ENCODE results near the gene WDR70.
"Not testable (repeated sequence)": the region's sequence is repeated elsewhere in the genome, so short reads cannot be mapped to it uniquely, and the experiment has no call there.

Gene WDR70

GRCh38 chr5:37400501-37400900, 21.4 kb downstream of the WDR70 start:
- no peak overlapping the region for H3K27ac ChIP-seq (ENCODE audit: low read depth in 2 of 2, low read length in 2 of 2)
- no peak overlapping the region for H3K4me3 ChIP-seq (ENCODE audit: low read length in 2 of 2)
- no peak overlapping the region for H3K9ac ChIP-seq (ENCODE audit: low read depth in 1 of 2, low read length in 2 of 2)
- H3K36me3 ChIP-seq (ENCODE audit: control insufficient read depth in 2 of 2, insufficient read depth in 2 of 2, low read length in 2 of 2), result peaks cover 9 to 10% of the 10 kb centered on the region in 2 donors
- no peaks in the 10 kb centered on the region for H3K4me1 ChIP-seq (ENCODE audit: control insufficient read depth in 2 of 2, insufficient read depth in 2 of 2, low read length in 2 of 2)
- no peaks in the 10 kb centered on the region for H3K27me3 ChIP-seq (ENCODE audit: control insufficient read depth in 2 of 2, insufficient read depth in 2 of 2, low read length in 2 of 2)
- H3K9me3 ChIP-seq (ENCODE audit: control insufficient read depth in 2 of 2, low read length in 2 of 2), result no peaks in the 10 kb centered on the region

- Histone ChIP-seq H3K27ac (ENCODE audit: low read depth in 2 of 2, low read length in 2 of 2) (no peak overlapping the region), H3K9ac (ENCODE audit: low read depth in 1 of 2, low read length in 2 of 2) (no peak overlapping the region), H3K4me3 (ENCODE audit: low read length in 2 of 2) (no peak overlapping the region), H3K27me3 (ENCODE audit: control insufficient read depth in 2 of 2, insufficient read depth in 2 of 2, low read length in 2 of 2) (no peaks in the 10 kb centered on the region), H3K4me1 (ENCODE audit: control insufficient read depth in 2 of 2, insufficient read depth in 2 of 2, low read length in 2 of 2) (no peaks in the 10 kb centered on the region), H3K9me3 (ENCODE audit: control insufficient read depth in 2 of 2, low read length in 2 of 2) (no peaks in the 10 kb centered on the region), H3K36me3 (ENCODE audit: control insufficient read depth in 2 of 2, insufficient read depth in 2 of 2, low read length in 2 of 2) (peaks cover 0 to 4% of the 10 kb centered on the region in 2 donors)
These were observed 33.4 kb downstream of the WDR70 start for GRCh38 chr5:37412515-37412914.

GRCh38 chr5:37415456-37415855, 36.3 kb downstream of the WDR70 start:
- H3K4me1 ChIP-seq (ENCODE audit: control insufficient read depth in 2 of 2, insufficient read depth in 2 of 2, low read length in 2 of 2); H3K4me3 ChIP-seq (ENCODE audit: low read length in 2 of 2); H3K27ac ChIP-seq (ENCODE audit: low read depth in 2 of 2, low read length in 2 of 2); H3K27me3 ChIP-seq (ENCODE audit: control insufficient read depth in 2 of 2, insufficient read depth in 2 of 2, low read length in 2 of 2); H3K36me3 ChIP-seq (ENCODE audit: control insufficient read depth in 2 of 2, insufficient read depth in 2 of 2, low read length in 2 of 2); H3K9ac ChIP-seq (ENCODE audit: low read depth in 1 of 2, low read length in 2 of 2); H3K9me3 ChIP-seq (ENCODE audit: control insufficient read depth in 2 of 2, low read length in 2 of 2): not testable (repeated sequence)

- H3K27ac ChIP-seq (ENCODE audit: low read depth in 2 of 2, low read length in 2 of 2), result no peak overlapping the region
- no peaks in the 10 kb centered on the region for H3K9me3 ChIP-seq (ENCODE audit: control insufficient read depth in 2 of 2, low read length in 2 of 2)
- H3K36me3 ChIP-seq (ENCODE audit: control insufficient read depth in 2 of 2, insufficient read depth in 2 of 2, low read length in 2 of 2), result peaks cover 0 to 6% of the 10 kb centered on the region in 2 donors
These were observed 38.2 kb downstream of the WDR70 start for GRCh38 chr5:37417347-37417746.

GRCh38 chr5:37424441-37424840, 45.3 kb downstream of the WDR70 start:
- H3K27ac ChIP-seq (ENCODE audit: low read depth in 2 of 2, low read length in 2 of 2), result no peak overlapping the region
- H3K4me1 ChIP-seq (ENCODE audit: control insufficient read depth in 2 of 2, insufficient read depth in 2 of 2, low read length in 2 of 2), result no peaks in the 10 kb centered on the region
- H3K36me3 ChIP-seq (ENCODE audit: control insufficient read depth in 2 of 2, insufficient read depth in 2 of 2, low read length in 2 of 2), result peaks cover 4 to 10% of the 10 kb centered on the region in 2 donors
- H3K9ac ChIP-seq (ENCODE audit: low read depth in 1 of 2, low read length in 2 of 2), result no peak overlapping the region
- no peaks in the 10 kb centered on the region for H3K27me3 ChIP-seq (ENCODE audit: control insufficient read depth in 2 of 2, insufficient read depth in 2 of 2, low read length in 2 of 2)
- H3K4me3 ChIP-seq (ENCODE audit: low read length in 2 of 2), result no peak overlapping the region
- H3K9me3 ChIP-seq (ENCODE audit: control insufficient read depth in 2 of 2, low read length in 2 of 2), result no peaks in the 10 kb centered on the region

More at GRCh38 chr5:37417347-37417746, 38.2 kb downstream of the WDR70 start:
- Histone ChIP-seq H3K27me3 (ENCODE audit: control insufficient read depth in 2 of 2, insufficient read depth in 2 of 2, low read length in 2 of 2) (no peaks in the 10 kb centered on the region), H3K4me3 (ENCODE audit: low read length in 2 of 2) (no peak overlapping the region), H3K9ac (ENCODE audit: low read depth in 1 of 2, low read length in 2 of 2) (no peak overlapping the region), H3K4me1 (ENCODE audit: control insufficient read depth in 2 of 2, insufficient read depth in 2 of 2, low read length in 2 of 2) (no peaks in the 10 kb centered on the region)

GRCh38 chr5:37428044-37428443, 48.9 kb downstream of the WDR70 start:
- Histone ChIP-seq H3K27me3 (ENCODE audit: control insufficient read depth in 2 of 2, insufficient read depth in 2 of 2, low read length in 2 of 2) (no peaks in the 10 kb centered on the region), H3K27ac (ENCODE audit: low read depth in 2 of 2, low read length in 2 of 2) (no peak overlapping the region), H3K9ac (ENCODE audit: low read depth in 1 of 2, low read length in 2 of 2) (no peak overlapping the region), H3K36me3 (ENCODE audit: control insufficient read depth in 2 of 2, insufficient read depth in 2 of 2, low read length in 2 of 2) (peaks cover 0 to 10% of the 10 kb centered on the region in 2 donors), H3K4me3 (ENCODE audit: low read length in 2 of 2) (no peak overlapping the region), H3K9me3 (ENCODE audit: control insufficient read depth in 2 of 2, low read length in 2 of 2) (no peaks in the 10 kb centered on the region), H3K4me1 (ENCODE audit: control insufficient read depth in 2 of 2, insufficient read depth in 2 of 2, low read length in 2 of 2) (no peaks in the 10 kb centered on the region)

GRCh38 chr5:37435261-37435660, 56.1 kb downstream of the WDR70 start:
- Histone ChIP-seq H3K9me3 (ENCODE audit: control insufficient read depth in 2 of 2, low read length in 2 of 2) (no peaks in the 10 kb centered on the region), H3K36me3 (ENCODE audit: control insufficient read depth in 2 of 2, insufficient read depth in 2 of 2, low read length in 2 of 2) (no peaks in the 10 kb centered on the region), H3K4me3 (ENCODE audit: low read length in 2 of 2) (no peak overlapping the region), H3K27ac (ENCODE audit: low read depth in 2 of 2, low read length in 2 of 2) (no peak overlapping the region), H3K9ac (ENCODE audit: low read depth in 1 of 2, low read length in 2 of 2) (no peak overlapping the region), H3K4me1 (ENCODE audit: control insufficient read depth in 2 of 2, insufficient read depth in 2 of 2, low read length in 2 of 2) (no peaks in the 10 kb centered on the region), H3K27me3 (ENCODE audit: control insufficient read depth in 2 of 2, insufficient read depth in 2 of 2, low read length in 2 of 2) (no peaks in the 10 kb centered on the region)

- Histone ChIP-seq H3K27me3 (ENCODE audit: control insufficient read depth in 2 of 2, insufficient read depth in 2 of 2, low read length in 2 of 2) (no peaks in the 10 kb centered on the region), H3K36me3 (ENCODE audit: control insufficient read depth in 2 of 2, insufficient read depth in 2 of 2, low read length in 2 of 2) (no peaks in the 10 kb centered on the region), H3K4me1 (ENCODE audit: control insufficient read depth in 2 of 2, insufficient read depth in 2 of 2, low read length in 2 of 2) (no peaks in the 10 kb centered on the region), H3K4me3 (ENCODE audit: low read length in 2 of 2) (no peak overlapping the region), H3K9me3 (ENCODE audit: control insufficient read depth in 2 of 2, low read length in 2 of 2) (no peaks in the 10 kb centered on the region), H3K9ac (ENCODE audit: low read depth in 1 of 2, low read length in 2 of 2) (no peak overlapping the region), H3K27ac (ENCODE audit: low read depth in 2 of 2, low read length in 2 of 2) (no peak overlapping the region)
These were observed 57.2 kb downstream of the WDR70 start for GRCh38 chr5:37436146-37436934.

GRCh38 chr5:37437711-37438110, 58.6 kb downstream of the WDR70 start:
- Histone ChIP-seq H3K27me3 (ENCODE audit: control insufficient read depth in 2 of 2, insufficient read depth in 2 of 2, low read length in 2 of 2) (no peaks in the 10 kb centered on the region), H3K9ac (ENCODE audit: low read depth in 1 of 2, low read length in 2 of 2) (no peak overlapping the region), H3K27ac (ENCODE audit: low read depth in 2 of 2, low read length in 2 of 2) (no peak overlapping the region), H3K4me3 (ENCODE audit: low read length in 2 of 2) (no peak overlapping the region), H3K9me3 (ENCODE audit: control insufficient read depth in 2 of 2, low read length in 2 of 2) (no peaks in the 10 kb centered on the region), H3K36me3 (ENCODE audit: control insufficient read depth in 2 of 2, insufficient read depth in 2 of 2, low read length in 2 of 2) (no peaks in the 10 kb centered on the region), H3K4me1 (ENCODE audit: control insufficient read depth in 2 of 2, insufficient read depth in 2 of 2, low read length in 2 of 2) (no peaks in the 10 kb centered on the region)

GRCh38 chr5:37445783-37446182, 66.7 kb downstream of the WDR70 start:
- H3K36me3 ChIP-seq (ENCODE audit: control insufficient read depth in 2 of 2, insufficient read depth in 2 of 2, low read length in 2 of 2); H3K9ac ChIP-seq (ENCODE audit: low read depth in 1 of 2, low read length in 2 of 2); H3K4me1 ChIP-seq (ENCODE audit: control insufficient read depth in 2 of 2, insufficient read depth in 2 of 2, low read length in 2 of 2); H3K4me3 ChIP-seq (ENCODE audit: low read length in 2 of 2); H3K9me3 ChIP-seq (ENCODE audit: control insufficient read depth in 2 of 2, low read length in 2 of 2); H3K27me3 ChIP-seq (ENCODE audit: control insufficient read depth in 2 of 2, insufficient read depth in 2 of 2, low read length in 2 of 2); H3K27ac ChIP-seq (ENCODE audit: low read depth in 2 of 2, low read length in 2 of 2): not testable (repeated sequence)

All from mucosa of rectum (tissue), 2 donors.